NCI-H2107 (cell line): Measurements from ENCODE around the gene LIPI.
"Not testable (repeated sequence)": the region's sequence is repeated elsewhere in the genome, so short reads cannot be mapped to it uniquely, and the experiment has no call there.

Experiments used
- DNase-seq: peaks from one replicate; lab custom pipeline; 2025; lab: John Stamatoyannopoulos, UW

Gene LIPI

DNA sequence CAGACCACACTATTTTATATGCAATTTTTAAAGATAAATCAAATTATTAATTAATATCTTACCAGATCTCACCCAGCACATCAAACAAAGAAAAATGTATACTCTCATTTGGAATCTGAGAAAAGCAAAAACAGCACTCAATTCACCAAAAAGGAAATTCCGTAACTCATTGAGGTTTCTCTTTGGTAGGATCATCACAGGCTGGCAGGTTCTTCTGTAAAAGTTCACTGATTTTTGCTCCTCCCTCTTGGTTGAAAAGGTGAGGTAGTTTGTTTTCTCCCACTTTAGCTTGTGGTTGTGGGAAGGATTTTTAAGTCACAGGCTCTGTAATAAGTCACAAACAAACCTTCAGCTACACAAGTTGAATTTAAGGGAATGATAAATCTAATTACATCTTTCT is at the start of gene LIPI:
Gene LIPI (minus strand): TSS at position 218 of the 400 bp plus-strand sequence. CDS start 110 bp downstream, at position 108.
- no peak for DNase-seq

DNA sequence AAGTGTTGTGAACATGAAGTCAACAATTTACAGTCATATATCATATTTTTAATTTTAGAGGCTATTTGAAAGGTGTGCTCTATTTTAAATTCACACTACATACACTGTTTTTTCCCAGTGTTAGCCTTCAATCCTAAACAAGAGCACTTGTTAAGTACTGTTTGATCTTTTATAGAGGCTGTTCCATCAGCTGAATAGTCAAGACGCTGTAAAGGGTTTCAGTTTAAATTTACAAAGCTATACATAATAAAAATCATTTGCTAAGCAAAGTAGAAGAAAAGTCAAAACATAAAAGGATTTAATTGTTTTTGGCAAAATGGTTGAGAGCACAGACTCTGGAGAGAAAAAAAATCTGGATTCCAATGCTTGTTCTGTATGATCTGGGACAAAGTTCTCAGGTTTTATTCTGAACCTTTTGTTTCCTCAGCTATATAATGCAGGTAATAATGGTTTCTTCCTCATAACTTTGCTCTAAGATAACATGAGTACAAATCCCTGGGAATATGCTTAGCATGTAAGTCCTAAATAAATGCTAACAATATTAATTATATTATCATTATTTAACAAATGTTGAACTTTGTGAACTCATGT is 49.5 kb upstream of the LIPI start:
- DNase-seq, result no peak

DNA sequence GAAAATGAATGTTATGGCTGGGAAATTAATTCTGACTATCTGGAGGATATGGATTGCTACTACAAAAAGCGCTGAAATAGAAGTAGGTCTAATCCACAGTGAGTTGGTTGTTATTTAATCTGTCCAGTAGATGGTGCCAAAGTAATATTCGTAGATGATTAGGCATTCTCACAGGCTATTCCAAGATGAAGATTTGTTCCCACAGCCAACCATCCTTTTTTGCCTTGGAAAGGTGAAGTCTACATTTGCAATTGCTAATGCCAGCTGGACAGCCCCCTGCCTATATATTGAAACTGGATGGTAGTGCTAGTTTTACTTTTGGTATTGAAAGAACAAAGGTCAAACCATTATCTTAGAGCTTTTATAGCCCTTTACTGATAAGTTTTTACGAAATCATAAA is 49.0 kb upstream of the LIPI start:
- DNase-seq, result peak; percentile 21

DNA sequence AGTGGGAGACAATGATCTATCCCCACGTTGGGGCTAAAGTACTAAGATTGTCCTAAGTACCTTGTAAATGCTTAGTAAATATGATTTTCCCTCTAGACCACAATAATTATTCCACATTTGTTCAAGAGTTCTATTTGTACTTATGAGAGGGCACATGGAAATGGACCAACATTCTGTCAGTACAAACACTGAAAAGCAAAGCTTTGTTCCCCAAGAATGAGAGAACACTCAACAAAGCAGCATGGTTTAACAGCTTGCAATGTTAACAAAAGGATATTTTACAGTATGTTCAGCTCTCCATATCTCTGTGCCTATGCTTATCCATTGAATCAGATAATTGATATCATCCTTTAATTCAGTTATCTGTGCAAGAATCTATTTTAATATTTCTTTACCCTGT is 40.6 kb upstream of the LIPI start:
- DNase-seq, result no peak

DNA sequence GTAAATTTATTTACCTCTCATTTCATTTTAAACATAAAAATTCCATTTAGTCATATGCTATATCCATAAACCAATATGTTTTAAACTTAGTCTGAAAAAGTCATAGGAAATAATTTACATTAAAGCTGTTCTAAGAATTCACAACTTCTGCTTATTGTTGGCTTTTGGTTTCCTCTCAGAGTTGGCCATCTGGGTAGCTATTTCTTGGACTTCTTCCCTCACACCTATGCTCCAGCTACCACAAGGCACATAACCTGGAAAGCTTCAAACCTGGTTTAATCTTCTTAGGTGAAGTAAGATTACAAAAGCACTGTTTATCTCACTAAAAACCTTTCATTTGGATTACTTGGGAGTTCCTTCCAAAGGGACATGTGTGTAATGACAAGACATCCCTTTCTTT is 35.0 kb upstream of the LIPI start:
- DNase-seq, result no peak

DNA sequence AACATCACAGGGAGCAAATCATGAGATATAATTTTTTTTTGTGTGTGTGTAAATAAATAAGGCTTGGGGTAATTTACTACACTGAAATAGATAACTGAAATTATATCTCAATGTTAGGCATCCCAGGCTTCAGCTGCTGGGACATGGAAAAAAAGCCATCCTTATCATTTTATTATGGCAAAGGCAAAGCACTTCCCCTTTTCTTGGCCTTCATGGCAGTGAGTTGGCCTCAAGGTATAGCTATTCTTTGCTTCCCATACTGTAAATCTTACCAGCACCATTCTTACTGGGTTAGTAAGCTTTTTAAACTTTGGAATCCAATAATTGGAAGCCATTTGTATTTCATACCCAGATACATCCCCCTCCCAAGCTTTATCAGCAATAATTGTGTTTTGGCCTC is 34.2 kb upstream of the LIPI start:
- no peak for DNase-seq

DNA sequence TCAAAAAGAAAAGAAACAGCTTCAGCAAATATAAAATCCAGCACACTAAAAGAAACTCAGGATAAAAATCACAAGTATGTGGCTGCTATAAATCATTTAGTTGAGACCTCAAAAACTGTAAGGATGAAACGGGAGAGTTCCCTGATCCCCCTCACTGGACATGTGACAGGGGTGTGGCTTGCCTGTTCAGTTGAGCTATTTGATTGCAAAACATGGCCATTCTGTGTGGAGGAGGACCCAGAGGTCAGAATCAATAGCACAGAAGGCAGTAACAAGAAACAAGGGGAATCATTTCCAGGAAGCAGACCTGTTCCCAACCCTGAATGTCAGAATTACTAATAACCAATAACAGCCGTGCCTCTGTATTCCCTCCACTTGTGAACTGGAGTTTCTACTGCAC is 33.1 kb upstream of the LIPI start:
- DNase-seq, result no peak

DNA sequence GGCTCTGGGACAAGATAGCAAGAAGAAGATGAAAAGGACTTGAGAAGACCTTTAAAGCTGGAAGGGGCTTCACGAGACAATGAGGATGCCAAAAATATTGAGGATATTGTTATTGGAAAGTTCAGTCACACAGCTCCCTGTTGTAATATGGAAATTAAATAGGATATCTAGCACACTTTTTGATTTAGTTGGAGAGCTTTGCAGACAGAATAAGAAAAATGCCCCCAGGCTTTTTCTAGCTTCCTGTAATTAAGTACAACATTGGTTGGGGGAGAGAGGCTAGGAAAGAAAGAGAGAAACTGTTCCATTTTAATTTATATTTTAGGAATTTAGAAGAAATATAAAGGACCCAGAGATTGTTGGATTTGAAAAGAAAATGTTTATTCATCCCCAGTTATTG is 32.7 kb upstream of the LIPI start:
- DNase-seq, result no peak

DNA sequence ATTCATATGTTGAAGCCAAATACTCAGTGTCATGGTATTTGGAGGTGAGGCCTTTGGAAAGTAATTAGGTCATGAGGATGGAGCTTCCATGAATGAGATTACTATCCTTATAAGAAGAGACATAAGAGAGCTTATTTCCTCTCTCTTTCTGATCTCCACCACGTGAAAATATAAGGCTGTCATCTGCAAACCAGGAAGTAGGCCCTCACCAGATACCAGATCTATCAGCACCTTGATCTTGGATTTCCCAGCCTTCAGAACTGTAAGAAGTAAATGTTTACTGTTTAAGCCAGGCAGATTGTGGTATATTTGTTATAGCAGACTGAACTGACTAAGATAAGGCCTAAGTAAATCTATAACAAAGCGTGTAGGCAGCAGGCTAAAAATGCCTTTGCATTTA is 30.5 kb upstream of the LIPI start:
- DNase-seq, result no peak

DNA sequence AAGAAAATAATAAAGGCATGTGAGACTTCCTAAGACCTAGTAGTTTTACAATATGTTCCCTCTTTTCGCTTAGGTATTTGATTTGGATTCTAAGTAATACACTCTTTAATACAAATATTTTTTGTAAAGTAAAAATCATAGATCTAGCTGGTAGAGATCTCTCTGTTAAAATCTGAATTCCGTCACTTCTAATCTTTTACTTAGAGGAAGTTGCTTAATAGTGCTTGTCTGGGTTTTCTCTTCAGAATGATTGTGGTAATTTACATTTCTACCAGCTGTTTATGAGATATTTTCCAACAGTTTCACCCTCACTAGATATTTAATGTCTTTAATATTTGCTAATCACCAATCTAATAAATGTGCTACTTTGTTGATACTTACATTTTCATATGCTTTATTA is 28.5 kb upstream of the LIPI start:
- DNase-seq, result no peak

DNA sequence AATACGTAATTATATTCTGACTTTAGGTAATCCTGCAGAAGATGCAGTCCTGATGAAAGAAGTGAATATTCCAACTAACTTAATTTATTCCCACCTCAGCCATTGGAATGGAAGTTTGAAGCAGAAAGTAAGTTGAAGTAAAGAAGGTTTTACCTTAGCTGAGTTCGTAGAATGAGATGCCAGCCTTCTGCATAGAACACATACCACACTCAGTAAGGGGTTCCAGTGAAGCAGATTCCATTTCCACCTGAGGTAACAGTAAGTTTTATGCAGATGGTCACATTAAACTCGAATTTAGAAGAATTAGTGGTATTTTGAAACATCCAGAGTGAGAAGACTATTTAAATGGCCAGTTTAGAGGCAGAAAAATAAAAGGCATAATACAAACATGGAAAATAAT is 25.4 kb upstream of the LIPI start:
- DNase-seq, result no peak

DNA sequence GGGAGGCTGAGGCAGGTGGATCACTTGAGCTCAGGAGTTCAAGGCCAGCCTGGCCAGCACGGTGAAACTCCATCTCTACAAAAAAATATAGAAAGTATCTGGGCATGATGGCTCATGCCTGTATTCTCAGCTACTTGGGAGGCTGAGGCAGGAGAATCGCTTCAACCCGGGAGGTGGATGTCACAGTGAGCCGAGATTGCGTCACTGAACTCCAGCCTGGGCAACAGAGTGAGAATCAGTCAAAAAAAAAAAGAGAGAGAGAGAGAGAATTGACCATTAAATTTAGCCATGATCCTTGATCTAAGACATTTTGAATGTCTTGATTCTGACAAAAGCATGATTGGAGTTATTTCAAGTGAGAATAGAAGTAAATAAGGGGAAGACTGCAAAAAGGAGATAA is 24.3 kb upstream of the LIPI start:
- DNase-seq, result no peak

DNA sequence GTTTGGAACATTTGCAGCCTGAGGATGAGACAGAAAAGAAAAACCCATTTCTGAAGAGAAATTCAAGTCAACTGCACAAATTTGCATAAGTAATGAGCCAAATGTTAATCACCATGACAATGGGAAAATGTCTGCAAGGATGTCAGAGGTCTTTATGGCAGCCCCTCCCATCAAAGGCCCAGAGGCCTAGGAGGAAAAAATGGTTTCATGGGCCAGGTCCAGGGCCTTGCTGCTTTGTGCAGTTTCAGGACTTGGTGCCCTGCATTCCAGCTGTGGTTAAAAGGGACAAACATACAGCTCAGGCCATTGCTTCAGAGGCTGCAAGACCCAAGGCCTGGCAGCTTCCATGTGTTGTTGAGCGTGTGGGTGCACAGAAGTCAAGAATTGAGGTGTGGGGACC is 18.6 kb upstream of the LIPI start:
- DNase-seq, result no peak

DNA sequence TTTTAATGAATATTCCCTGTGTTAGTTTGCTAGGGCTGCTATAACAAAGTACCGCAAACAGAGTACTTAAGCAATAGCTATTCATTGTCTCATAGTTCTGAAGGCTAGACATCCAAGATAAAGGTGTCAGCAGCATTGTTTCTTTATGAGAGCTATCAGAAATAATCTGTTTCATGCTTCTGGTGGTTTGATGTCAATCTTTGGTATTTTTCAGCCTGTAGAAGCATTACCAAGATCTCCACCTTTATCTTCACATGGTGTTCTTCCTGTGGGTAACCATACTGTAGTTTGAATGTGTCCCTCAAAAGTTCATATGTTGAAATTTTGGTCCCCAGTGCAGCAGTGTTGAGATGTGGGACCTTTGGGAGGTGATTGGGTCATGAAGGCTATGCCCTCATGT is 12.6 kb upstream of the LIPI start:
- no peak for DNase-seq

DNA sequence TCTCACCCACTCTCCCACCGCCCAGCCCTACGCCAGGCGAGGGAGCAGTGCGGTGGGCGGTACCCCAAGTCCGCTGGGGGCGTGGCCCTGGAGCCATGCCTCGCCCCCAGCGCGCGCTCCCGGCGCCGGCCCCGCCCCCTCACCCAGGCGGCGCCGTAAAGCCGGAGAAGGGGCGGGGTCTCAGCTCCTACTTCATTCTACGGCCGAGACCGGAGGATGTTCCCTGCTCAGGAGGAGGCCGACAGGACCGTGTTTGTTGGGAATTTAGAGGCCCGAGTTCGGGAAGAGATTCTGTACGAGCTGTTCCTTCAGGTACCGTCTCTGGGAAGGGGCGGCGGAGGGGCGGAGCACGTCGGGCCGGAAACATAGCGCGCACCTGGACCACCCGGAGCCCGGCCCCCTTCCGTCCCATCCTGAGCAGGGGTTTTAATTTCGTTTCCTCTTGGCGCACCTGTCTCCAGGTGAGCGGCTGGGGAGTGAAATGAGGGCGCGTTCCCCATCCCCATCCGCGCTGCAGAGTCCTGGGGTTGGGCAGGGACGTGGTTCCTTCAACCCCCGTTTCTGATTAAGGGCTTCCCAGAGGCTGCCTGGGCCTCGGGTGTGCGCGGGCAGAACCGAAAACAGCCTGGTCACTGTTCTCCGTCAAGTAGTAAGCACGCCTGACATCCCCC is 5.4 kb upstream of the LIPI start, which contains the start of gene RBM11:
Gene RBM11 (plus strand): TSS at position 187 of the 671 bp plus-strand sequence. CDS start 30 bp downstream, at position 217.
- peak; percentile 25 for DNase-seq

DNA sequence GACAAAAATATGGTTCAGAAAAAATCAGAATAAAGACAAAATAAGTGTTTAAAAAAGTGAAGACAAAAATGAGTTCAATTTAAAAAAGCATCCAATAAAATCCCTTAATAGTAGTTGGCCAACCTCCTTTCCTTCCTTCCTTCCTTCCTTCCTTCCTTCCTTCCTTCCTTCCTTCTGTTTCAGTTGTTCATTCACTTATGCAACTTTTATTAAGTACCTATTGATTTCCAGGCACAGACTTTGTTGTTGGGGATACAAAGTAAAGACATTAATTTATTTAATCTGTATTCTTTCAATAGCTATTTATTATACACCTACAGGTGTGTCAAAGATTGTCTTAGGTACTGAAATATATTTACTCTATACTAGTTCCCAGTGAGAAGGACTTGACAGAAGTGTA is 2.4 kb upstream of the LIPI start:
- DNase-seq, result no peak

DNA sequence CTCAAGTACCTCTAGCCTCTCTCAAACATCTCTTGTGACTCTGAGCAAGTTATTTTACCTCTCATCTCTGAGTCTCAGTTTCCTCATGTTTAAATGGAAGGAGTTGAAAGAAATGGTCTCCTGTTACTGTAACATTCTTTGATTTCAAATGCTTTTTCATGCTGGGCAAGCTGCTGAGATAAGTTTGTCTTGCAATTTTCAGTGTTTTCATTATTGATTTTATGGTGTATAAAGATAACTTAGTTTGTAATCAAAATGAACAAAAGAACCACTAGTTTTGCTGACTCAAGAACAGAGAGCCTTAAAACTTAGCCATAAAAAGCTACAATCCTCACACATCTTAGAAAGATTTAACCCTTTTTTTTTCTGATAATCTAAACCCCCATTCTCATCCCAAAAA is 4.5 kb downstream of the LIPI start:
- DNase-seq, result no peak

DNA sequence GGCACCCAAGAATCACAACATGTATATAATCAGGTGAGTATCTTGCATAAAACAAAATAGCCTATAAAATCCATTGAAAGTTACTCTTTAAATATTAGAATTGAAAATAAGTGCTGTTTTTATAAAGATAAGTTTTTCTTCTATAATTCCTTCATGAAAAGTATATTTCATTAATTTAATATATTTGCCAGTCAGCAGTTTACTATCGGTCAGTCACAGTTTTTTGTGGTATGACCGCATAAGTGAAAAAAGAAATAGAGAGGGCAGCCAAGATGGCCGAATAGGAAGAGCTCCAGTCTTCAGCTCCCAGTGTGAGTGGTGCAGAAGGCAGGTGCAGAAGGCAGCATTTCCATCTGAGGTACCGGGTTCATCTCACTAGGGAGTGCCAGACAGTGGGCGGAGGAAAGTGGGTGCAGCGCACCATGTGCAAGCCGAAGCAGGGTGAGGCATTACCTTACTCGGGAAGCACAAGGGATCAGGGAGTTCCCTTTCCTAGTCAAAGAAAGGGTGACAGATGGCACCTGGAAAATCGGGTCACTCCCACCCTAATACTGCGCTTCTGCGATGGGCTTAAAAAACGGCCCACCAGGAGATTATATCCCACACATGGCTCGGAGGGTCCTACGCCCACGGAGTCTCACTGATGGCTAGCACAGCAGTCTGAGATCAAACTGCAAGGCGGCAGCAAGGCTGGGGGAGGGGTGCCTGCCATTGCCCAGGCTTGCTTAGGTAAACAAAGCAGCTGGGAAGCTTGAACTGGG is 44.1 kb downstream of the LIPI start:
- not testable (repeated sequence) for DNase-seq

DNA sequence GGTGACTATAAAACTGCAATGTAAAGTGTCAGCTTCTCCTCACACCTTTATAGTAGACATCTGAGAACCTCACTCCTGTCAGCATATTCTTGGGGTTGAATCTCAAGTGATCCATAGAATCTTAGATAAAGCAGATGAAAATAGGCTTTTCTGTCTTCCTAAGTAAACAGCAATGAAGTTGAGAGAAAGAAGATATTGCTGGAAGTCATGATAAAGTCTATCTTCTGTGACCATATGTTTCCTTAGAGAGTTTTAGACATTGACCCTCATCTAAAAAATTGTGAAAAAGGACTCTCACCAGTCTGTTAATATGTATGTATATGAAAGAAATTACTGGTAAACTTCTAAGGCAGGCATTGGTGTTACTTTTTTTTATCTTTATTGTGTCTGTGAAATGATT is 66.8 kb downstream of the LIPI start:
- DNase-seq, result no peak

DNA sequence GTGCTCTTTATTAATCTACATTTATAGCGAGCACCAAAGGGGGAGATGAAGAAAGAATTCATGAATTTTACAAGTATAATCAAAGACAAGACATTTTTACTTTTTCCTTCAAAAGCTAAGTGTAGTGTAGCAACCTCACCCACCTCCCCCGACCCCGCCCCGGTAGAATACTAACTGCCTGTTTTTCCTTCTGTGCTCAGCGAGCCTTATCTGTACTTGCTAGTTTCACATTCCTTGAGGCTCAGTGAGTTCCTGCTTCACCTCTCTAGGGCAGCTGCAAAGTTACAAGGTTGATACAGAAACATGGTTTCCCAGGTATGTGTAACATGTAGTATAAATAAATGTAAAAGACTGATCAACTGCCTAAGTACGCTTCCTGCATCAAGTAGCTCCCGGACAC is 86.5 kb downstream of the LIPI start:
- no peak for DNase-seq

DNA sequence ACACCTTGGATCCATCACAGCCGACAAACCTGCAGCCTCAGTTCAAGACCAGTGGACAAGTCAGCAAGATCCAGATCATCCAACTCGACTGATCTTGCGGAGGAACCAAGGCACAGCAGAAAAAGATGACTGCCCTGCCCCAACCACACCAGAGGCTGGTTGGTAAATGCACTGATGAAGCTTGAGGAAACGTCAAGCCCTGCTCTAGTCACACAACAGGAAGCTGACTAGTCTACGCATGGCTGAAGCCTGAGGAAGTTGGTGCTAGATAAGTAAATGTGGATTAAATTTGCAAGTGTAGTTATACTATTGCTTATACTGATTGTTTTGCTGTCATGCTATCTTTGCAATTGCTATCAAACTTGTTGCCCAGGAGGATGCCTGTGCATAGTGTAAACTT is 89.0 kb downstream of the LIPI start:
- DNase-seq, result no peak

DNA sequence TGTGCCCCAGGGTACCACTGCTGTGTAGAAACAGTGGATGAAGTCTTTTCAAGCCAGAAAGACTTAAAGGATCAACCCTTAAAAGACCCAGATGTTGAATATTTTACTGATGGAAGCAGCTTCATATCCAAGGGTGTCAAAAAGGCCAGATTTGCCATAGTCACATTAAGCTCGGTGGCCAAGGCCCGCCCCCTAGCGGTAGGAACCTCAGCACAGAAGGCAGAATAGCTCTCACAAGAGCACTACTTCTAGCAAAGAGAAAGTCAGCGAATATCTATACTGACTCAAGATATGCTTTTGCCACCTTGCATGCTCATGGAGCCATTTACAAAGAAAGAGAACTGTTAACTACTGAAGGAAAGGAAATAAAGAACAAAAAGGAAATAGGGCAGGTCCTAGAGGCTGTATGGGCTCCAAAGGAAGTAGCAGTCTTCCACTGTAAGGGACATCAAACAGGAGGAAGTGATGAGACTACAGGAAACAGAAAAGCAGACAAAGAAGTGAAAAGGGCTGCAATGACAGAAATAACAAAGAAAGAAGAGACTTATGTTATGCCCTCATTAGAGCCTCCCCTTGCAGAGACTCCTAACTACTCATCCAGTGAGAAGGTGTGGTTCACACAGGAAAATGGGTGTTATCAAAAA is 90.5 kb downstream of the LIPI start:
- DNase-seq, result peak; percentile 4

DNA sequence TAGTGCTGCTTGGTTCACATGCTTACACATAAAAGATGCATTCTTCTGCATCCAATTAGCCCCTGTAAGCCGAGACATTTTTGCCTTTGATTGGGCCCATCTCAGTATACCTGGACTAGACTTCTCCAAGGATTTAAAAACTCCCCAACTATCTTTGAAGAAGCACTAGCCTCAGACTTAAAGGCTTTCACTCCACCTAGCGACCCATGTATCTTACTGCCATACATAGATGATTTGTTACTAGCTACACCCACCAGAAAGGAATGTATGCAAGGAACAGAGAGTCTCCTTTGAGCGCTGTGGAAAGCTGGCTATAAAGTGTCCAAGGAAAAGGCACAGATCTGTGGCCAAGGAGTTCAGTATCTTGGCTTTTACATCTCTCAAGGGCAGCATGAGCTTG is 91.7 kb downstream of the LIPI start:
- no peak for DNase-seq
